Neural progenitor cell (in vitro differentiated cells): ENCODE data around the gene TPM3.

ENCODE experiments used
- EZH2 ChIP-seq: fragments of 200-600 bp; sonication (generic); IDR thresholded peaks from 2 replicates; pipeline ENCODE4 v1.6.1; 2017; ENCODE audit warnings: antibody characterized with exemption, mild to moderate bottlenecking, moderate library complexity
- TF ChIP-seq, protein P1 (sequence below): fragments of 200-600 bp; sonication (generic); IDR thresholded peaks from 2 replicates; pipeline ENCODE4 v1.5.1; 2017; ENCODE audit warnings: antibody characterized with exemption, mild to moderate bottlenecking

DNA sequence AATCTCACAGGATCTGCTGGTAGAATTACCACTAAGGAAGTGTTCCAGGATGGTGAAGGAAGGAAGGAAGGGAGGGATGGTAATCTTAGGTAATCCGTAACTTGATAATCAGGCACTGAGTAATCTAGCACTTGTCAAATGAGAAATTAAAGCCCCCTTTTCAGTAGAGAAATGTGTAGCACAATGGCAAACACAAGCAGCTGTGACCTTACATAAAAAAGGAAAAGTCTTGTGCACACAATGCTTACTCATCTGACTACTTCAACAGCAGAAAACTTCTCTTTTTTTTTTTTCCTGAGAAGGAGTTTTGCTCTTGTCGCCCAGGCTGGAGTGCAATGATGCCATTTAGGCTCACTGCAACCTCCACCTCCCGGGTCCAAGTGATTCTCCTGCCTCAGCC, 43.1 kb downstream of the TPM3 start:
- no peak for TF ChIP-seq EZH2
- TF ChIP-seq, protein P1, sequence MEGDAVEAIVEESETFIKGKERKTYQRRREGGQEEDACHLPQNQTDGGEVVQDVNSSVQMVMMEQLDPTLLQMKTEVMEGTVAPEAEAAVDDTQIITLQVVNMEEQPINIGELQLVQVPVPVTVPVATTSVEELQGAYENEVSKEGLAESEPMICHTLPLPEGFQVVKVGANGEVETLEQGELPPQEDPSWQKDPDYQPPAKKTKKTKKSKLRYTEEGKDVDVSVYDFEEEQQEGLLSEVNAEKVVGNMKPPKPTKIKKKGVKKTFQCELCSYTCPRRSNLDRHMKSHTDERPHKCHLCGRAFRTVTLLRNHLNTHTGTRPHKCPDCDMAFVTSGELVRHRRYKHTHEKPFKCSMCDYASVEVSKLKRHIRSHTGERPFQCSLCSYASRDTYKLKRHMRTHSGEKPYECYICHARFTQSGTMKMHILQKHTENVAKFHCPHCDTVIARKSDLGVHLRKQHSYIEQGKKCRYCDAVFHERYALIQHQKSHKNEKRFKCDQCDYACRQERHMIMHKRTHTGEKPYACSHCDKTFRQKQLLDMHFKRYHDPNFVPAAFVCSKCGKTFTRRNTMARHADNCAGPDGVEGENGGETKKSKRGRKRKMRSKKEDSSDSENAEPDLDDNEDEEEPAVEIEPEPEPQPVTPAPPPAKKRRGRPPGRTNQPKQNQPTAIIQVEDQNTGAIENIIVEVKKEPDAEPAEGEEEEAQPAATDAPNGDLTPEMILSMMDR = no peak
